Gastrocnemius medialis (tissue), 4 donors: Measurements from ENCODE around the gene OTUD7B.

Experiments used
- POLR2A ChIP-seq, 2 donors: fragments of 450-650 bp; IDR thresholded peaks; one replicate each; pipeline ENCODE4 v1.6.1; 2017; ENCODE audit warnings: antibody characterized with exemption in 2 of 2, mild to moderate bottlenecking in 2 of 2, moderate library complexity in 2 of 2
- TF ChIP-seq, protein P1 (sequence below), 5 experiments: fragments of 450-650 bp in 3 of 5; fragments of 200-600 bp in 2 of 5; sonication (generic) in 2 of 5; IDR thresholded peaks in 4 of 5; conservative IDR thresholded peaks in 1 of 5; 1 replicate in 4 of 5; 2 replicates in 1 of 5; pipeline ENCODE4 v1.5.1; 2016 to 2019; ENCODE audit warnings: antibody characterized with exemption in 5 of 5, mild to moderate bottlenecking in 3 of 5, moderate library complexity in 3 of 5

DNA sequence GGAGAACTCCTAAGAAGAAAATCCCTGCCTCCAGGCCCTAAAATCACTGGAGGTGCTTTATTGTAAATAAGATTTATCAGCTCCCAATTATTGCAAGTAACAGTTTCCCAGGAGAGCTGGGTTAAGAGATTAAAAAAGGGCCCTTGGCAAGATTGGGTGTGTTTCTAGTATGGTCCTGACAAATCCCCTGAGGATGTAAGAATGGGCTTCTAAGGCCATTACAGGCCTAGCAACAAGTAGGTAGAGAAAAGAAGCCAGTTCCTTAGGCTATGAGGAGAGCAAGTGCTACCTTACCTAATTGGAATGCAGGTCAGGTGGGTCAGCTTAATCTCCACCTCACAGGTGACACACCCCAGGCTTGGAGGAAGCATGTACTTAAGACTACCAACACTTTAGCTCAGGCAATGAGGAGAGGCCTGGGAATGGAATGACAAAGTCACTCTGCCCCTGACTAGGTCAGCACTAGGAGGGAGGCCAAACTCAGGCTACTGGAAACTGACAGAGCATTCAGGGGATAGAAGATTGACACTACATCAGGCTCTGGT is 6.8 kb upstream of the OTUD7B start:
- TF ChIP-seq, protein P1, sequence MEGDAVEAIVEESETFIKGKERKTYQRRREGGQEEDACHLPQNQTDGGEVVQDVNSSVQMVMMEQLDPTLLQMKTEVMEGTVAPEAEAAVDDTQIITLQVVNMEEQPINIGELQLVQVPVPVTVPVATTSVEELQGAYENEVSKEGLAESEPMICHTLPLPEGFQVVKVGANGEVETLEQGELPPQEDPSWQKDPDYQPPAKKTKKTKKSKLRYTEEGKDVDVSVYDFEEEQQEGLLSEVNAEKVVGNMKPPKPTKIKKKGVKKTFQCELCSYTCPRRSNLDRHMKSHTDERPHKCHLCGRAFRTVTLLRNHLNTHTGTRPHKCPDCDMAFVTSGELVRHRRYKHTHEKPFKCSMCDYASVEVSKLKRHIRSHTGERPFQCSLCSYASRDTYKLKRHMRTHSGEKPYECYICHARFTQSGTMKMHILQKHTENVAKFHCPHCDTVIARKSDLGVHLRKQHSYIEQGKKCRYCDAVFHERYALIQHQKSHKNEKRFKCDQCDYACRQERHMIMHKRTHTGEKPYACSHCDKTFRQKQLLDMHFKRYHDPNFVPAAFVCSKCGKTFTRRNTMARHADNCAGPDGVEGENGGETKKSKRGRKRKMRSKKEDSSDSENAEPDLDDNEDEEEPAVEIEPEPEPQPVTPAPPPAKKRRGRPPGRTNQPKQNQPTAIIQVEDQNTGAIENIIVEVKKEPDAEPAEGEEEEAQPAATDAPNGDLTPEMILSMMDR (IDR thresholded peaks at IDR 0.05 in 4 of 5, conservative IDR thresholded peaks at IDR 0.05 in 1 of 5) = no peak
- no peak for TF ChIP-seq POLR2A (IDR thresholded peaks at IDR 0.05)
